SHP77 treated with DMSO at 0.1 percent for 48 hours (cell line): ENCODE data around the gene ENDOV.
A peak's percentile ranks its signal among the peaks of the same experiment; 100 is the strongest.

Experiments used
- DNase-seq: peaks from one replicate; lab custom pipeline; 2025; lab: John Stamatoyannopoulos, UW

The ENDOV gene

DNA sequence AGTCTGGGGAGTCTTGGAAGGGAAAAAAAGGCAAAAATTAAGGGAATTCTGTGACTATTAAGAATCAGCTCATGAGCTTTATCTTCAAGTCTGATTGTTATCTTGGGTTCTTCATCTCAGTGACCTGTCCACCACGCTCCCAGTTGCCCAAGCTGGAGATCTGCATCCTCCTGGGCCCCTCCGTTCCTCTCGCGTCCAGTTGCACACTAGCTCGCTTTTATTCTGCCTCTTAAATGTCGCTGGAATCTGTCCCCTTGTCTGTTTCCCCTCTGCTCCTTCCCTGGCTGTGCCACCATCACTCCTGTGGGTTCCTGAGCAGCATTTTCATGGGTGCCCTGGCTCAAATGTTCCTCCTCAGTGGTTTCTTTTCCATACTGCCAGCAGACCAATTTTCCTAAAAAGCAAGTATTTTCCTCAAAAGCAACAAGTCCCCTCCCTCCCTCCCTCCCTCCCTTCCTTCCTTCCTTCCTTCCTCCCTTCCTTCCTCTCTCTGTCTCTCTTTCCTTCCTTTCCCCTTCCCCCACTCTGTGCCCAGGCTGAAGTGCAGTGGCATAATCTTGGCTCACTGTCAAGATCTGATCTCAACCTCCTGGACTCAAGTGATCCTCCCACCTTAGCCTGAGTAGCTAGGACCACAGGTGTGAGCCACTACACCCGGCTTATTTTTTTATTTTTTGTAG lies 1.4 kb downstream of the ENDOV start:
- no peak for DNase-seq

DNA sequence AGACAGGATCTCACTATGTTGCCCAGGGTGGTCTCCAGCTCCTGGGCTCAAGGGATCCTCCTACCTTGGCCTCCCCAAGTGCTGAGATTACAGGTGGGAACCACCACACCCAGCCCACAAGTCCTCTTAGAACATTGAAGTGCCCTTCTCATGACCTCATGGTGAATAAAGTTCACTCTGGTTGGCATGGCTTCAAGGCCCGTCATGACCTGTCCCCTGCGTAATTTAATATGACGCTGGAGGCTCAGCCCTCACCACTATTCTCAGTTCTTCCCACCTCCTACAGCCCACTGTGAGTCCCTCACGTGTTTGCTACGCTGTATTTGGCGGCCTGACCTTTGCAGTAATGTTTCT lies 1.9 kb downstream of the ENDOV start:
- no peak for DNase-seq

DNA sequence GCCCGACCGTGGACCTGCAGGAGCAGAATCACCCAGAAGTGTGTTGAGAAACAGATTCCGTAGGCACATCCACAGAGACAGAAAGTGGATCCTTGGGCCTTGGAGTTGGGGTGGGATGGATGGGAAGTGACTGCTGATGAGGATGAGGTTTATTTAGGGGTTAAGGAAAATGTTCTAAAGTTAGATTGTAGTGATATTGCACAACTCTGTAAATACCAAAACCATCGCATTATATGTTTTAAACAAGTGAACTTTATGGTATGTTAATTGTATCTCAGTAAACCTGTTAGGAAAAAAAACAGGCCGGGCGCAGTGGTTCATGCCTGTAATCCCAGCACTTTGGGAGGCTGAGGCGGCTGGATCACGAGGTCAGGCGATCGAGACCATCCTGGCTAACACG lies 3.6 kb downstream of the ENDOV start:
- DNase-seq = no peak

DNA sequence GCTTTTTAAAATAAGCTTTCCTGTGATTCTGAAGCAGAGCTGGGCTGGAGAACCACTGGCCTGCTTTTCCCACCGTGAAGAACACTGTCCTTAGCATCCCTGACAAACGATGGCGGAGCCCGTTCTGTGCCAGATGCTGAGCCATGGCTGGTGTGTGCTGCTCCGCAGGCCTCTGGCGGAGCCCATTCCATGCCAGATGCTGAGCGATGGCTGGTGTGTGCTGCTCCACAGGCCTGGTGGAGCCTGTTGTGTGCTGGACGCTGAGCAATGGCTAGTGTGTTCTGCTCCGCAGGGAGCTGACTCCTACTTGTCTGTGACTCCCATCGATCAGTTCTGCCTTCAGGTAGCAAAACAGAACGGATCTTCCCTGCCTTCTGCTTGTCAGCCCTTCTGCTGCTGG lies 4.3 kb downstream of the ENDOV start:
- no peak for DNase-seq

DNA sequence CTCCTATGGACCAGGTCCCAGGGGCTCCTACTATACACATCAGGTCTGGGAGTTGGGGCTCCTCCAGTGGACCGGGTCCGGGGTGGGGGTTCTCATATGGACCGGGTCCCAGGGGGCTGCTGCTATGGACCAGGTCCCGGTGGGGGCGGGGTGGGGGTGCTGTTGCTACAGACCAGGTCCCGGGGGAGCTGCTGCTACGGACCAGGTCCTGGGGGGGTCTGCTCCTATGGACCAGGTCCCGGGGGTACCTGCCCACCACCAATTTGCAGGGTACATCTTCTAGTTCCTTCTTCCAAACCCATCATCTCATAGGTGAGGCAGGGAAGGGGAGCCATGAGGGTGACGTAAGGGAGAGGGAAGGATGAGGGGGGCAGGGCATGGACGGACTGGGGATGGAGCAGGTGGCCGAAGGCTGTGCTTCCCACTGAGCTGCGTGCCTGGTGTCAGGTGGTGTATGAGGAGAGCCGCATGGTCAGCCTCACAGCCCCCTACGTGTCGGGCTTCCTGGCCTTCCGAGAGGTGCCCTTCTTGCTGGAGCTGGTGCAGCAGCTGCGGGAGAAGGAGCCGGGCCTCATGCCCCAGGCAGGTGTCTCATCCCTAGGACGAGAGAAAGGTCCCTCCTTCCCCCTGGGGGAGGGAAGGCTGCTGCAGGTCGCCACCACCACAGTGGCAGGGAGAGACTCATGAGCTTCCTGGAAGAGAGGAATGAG lies 6.6 kb downstream of the ENDOV start:
- DNase-seq = no peak

DNA sequence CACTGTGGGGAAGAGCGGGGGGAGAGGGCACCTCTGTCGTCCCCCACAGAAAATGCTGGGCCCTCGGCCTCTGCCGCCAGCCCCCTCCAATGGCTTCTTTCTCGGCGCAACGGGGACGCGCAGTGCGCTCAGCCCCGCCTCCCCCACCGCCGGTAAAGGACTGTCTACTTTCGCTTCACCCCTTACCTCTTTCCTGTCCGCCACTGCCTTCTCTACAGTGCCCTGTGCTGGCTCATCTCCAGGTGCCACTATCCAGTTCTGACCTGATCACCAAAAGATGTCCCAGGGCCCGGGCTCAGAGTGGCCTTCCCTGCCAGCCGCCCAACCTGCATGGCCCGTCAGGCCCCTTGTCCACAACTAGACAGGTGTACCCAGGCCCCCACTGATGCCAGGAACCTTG lies 7.3 kb downstream of the ENDOV start:
- no peak for DNase-seq

DNA sequence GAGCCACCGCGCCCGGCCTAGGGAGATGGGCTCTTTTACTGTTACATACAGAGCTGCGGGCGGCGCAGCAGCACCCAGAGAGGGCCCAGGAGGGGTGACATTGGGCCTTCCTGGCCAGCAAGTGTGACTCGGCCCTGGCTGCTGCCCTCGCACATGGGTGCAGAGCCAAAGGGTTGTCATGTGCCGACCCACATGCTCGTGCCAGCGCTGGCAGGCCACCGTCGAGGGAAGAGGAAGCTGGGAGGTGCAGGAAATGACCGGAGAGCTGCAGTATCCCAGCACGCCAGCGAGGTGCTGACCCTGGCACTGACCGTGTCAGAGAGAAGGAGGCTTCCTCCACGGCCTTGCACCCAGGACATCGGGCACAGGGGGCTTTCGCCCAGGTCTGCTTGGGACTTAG lies 8.0 kb downstream of the ENDOV start:
- DNase-seq = no peak

DNA sequence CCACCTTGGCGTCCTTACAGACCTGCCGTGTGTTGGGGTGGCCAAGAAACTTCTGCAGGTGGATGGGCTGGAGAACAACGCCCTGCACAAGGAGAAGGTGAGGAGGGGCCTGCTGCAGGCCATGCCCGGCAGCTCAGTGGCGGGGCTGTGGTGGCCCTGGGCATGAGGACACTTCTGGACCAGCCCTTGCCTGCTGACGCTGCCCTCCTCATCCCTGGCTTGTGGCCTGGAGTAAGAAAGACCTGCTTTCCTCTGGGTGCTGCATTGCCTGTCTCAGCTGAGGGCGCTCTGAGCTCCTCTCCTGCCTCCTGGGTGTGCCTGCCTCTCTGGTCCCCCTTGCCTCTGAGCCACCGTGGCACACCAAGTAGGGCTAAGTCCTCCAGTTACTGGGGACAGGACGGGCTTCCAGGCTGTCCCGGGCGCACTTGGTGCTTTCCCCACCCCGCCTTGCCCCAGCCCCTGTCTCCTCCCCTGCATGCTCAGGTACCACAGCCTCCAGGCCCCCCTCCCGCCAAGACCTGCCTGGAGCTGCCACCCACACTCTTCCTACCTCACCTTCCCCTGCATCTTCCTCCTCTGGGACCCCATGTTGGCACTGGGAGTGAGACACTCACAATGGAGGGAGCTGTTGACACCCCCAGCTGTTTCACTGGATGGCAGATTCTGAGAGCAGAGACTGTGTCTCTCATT lies 8.7 kb downstream of the ENDOV start:
- DNase-seq = no peak

DNA sequence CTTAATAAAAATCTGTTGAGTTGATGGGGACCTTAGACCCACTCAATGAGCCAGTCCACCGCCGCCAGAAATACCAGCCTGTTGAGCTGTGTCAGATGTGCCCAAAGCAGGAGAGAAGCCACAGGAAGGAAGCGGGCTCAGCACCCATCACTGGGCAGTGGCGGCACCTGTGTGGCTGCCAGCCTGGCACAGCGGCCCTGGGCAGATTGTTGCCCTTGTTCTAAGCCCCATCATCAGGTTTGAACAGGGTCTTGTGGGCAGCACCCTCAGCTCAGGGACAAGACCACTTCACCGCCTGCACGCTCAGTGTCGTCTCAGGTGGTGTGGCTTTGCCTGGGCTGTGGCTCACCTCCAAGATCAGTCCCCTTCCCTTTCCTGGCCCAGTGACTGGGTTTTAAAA lies 9.3 kb downstream of the ENDOV start:
- no peak for DNase-seq

DNA sequence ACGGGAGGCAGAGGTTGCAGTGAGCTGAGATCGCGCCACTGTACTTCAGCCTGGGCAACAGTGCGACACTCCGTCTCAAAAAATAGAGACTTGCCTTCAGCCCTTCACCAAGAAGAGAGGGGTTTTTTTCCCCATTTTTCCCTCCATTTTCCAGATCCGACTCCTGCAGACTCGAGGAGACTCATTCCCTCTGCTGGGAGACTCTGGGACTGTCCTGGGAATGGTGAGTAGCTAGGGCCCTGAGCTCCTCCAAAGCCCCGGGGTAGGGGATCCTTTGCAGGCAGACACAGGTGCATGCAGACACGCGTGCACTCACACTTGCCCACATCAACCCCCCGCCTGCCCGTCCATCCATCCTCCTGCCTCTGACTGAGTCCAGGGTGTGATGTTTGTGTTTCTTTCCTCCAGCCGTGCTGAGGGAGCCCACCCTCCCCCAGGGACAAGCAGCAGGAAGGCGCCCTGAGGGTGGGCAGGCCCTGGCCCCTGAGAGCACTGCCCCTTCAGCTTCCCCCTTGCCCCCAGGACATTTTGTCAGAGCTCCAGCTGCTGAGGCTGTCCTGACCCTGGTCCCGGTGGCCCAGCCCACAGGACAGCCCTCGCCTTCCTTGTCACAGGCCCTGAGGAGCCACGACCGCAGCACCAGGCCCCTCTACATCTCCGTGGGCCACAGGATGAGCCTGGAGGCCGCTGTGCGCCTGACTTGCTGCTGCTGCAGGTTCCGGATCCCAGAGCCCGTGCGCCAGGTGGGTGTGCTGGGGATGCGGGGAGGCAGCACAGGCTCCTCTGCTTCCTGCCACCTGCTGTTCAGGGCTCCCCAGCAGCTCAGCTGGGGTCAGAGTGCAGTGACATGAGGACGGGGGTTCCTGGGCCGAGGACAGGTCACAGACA lies 10.2 kb downstream of the ENDOV start:
- DNase-seq = no peak

DNA sequence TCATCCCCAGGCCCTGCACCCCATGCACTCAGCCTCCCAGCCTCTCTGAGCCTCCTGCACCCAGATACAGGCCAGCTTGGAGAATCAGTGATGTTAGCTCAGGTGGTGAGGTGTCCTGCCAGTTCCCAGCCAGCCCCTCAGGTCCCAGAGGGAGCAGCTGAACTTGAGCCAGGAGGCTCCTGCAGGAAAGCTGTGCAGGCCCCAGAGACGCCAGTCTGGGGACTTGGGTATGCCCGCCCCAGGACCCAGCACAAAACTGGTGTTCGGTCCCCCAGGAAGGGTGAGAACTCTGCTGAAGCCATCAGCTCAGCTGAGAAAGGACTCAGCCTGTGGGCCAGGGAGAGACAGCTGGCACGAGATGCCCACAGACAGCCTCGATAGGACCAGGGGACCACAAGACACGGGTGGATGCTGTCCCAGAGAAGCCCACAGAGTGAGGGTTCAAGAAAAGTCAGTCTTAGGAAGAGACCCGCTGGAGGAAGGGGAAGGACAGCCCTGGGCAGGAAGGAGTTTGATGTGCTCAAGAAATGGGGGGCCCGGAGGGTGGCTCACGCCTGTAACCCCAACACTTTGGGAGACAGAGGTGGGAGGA lies 11.0 kb downstream of the ENDOV start:
- DNase-seq = no peak

DNA sequence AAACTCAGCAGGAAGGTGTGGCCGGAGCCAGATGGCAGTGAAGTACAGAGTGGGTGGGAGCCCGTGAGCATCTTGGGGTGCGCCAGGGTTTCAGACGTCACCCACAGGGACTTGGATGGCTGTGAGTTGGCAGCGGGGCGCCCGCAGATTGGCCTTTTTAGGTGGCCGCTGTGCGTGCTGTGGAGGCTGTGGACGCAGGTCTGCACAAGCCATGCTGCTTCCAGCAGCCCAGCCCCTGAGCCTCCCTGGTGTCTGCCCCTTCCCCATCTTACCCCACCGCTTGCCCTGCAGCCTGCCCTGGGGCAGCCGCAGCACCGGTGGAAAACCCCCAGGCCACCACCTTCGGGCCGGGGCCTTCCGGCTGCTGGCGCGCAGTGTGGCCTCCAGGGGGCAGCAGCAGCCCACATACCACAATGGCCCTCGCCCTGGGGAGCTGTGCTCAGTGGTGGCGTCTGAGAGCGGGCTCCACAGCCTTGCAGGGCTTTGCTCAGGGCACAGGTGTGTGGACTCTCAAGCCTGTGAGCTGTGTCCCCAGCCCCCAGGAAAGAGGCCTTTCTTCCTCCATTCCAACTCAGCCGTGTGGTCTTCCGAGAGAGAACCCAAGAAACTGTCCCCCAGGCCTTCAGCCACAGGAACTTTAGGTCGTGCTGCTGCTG lies 11.8 kb downstream of the ENDOV start:
- DNase-seq = peak; percentile 88

DNA sequence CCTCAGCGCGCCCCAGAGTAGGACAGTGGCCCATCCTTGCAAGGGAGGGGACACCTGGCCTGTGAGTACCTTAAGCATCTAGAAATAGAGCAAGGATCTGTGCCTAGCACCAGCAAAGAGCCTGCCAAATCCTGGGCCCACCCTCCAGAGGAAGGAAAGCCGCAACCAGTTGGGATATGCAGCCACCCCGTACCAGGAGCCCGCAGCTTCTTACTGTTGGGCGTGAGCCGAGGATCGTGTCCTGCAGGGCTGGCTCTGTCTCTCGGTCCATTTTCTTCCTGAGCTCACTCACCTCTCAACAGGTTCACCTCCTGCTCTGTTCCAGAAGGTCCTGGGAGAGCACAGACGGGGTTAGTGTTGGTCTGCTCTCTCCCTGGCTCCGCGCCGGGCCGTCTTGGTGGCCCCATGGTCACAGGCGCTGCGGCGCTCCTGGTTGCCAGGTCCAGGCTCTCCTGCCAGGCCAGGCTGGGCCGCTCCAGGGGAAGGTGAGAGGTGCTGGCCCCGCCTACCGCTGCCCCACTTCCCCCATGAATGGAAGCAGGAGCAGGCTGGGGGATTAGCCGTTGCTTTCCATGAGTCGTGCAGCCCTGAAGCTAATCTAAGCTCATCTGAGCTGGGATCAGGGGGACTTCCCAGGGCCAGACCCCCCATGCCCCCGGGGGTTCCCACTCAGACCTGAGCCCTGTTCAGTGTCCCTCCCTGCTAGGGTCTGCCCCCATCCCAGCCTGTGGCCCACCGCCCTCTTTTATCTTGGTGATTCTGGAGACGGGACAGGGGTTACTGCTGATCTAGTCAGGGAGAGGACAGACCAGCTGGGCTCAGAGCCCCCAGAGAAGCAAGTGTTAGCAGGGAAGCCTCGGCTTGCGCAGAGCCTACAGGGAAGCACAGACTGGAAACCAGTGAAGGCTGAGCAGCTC lies 12.7 kb downstream of the ENDOV start:
- no peak for DNase-seq

DNA sequence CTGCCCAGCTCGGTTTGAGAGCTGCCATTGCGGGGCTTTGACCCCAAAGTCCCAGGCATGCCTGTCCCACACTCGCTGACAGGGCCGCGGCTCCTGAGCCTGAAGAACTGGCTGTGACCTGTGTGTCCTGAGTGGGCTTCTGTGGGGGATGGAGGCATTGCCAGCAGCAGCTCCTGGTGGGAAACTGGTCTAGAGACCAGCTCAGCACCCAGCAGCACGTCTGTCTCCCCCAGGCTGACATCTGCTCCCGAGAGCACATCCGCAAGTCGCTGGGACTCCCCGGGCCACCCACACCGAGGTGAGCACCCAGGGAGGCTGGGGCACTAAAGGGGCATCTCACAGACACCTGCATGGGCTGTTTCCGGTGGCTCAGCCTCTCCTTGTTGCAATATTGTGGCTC lies 13.4 kb downstream of the ENDOV start:
- no peak for DNase-seq

DNA sequence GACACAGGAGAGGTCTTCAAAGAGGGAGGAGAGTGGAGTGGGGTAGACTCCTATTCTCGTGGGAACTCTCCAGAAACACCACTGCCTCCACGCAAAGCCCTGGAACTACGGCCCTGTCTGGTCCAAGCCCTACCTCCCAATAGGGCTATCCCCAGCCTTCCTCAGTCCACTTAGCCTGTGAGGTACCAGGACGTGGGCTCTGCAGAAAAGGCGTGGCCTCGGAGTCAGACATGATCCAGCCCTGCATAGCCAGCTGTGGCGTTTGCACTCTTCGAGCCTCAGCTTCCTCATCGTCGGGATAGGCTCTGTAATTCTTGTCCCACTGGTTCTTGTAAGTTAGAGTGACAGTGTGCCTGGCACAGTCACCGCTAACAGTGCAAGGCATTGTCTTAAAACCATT lies 13.8 kb downstream of the ENDOV start:
- DNase-seq = no peak

DNA sequence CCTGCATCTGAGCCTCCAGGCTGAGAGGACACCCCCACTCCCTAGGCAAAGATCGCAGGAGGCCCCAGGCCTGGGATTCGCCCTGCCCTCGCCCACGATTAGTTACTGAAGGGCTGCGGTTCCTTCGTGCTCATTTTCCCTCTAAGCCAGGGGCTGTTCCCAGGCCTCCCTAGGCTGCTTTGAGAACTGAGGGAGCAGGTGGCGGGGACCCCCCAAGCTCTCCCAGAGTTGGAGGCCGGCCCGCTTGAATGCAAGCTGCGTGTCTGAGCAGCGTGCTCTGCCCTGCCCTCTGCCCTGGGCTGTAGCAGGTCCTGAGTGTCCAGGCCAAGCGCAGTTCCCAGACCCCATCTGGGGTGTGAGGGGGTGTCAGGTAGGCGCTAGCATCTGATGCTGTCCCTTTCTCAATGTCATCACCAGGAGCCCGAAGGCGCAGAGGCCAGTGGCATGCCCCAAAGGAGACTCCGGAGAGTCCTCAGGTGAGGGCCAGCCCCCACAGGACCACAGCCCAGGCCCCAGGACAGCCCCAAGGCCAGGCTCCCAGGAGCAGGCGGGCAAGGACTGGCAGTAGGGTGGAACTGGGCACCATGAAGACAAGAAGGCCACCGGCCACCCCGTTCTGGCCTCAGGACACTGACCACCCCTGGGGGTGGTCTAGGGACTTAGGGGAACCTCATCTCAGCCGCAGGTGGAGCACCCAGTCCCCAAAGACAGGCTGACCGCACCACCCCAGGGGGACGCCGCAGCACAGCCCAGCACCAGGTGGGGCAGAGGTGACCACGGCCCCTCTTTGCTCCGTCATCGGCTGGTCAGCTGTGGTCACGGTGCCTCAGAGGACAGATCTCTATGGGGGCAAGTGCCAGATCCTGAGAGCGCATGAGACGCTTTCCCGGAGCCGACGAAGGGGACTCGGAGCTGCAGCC lies 14.6 kb downstream of the ENDOV start:
- no peak for DNase-seq

DNA sequence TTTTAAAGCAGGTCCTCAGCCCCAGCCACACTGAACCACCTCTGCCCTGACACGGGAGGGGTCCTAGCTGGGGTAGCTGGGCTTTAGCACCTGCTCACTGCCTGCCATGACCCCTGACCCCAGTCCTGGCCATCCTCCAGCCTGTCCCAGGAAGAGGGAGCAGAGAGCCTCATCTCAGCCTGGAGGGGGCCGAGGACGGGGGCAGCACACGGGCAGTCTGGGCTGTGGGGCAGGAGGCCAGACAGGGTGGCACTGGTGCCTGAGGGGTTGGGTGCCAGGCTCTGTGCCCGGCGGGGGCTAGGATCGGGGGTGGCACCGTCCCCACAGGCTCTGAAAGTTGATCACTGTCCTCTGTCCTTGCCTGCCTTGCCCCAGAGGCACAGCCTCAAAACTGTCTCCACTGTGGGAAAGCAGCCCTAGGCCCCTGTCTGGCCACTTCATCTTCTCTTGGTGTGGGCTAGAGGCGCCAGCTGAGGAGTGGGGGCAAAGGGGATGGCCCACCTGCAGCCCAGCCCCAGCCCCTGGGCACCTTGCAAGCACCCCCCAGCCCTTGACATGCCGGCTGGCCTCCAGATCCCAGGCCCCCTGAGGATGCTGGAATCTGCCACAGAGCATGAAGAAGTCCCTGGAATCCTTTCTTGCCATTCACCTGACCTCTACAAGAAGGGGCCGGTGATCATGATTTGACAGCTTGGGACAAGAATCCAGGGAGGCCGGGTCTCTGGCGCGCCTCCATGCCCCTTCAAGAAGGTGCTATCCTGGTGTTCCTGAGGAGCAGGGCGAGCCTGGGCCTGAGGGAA lies 15.7 kb downstream of the ENDOV start:
- no peak for DNase-seq
